ENCODE results near the gene COX17.
A peak's percentile ranks its signal among the peaks of the same experiment; 100 is the strongest.

Gene COX17

DNA sequence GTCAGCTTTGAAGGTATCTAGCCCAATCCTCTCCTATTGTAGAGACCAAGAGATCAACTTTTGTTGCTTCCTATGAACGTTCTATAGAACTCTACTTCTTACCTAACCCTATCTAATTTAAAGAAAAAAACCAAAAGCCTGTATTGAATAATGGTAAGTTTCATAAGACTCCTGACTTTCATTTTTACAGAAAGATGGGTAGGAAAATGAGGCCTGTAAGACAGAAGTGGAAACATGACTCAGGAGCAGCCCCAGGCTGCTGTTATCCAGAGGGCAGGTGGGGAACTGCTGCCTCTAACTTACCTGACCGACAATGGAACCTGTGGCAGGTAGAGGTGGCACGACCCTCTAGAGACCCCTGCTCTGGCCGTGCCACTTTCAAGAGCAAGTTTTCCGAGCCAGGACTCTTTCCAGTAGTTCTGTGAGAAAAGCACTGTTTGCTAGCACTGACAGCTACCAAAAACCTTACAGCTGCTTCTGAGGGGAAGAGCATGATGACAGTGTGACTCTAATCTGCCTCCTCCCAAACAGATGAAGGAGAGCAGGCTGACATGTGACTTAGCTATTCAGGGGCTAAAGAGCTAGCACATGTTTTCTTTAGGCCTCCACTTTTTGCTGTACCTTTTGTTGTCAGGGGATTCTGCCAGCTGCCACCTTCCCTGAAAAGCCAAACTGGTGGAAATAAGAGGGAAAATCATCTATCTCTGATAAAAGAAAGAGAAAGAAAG, 34.3 kb downstream of the COX17 start:
- no peak for DNase-seq

DNA sequence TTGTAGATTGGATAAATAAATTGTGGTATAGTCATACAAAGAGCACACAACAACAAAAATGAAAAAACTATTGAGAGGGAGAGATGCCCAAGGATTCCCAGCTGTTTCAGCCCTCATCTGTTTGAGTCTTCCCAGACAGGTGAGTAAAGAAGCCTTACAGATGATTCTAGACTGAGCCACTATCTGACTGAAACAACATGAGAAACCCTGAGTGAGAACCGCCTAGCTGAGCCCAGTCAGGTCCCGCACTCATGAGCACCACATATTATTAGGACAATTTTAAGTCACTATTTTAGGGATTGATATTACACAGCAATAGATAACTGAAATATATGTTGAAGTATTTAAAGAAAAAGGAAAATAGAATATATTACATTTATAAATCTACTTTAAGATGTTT, 35.8 kb downstream of the COX17 start:
- no peak for DNase-seq

DNA sequence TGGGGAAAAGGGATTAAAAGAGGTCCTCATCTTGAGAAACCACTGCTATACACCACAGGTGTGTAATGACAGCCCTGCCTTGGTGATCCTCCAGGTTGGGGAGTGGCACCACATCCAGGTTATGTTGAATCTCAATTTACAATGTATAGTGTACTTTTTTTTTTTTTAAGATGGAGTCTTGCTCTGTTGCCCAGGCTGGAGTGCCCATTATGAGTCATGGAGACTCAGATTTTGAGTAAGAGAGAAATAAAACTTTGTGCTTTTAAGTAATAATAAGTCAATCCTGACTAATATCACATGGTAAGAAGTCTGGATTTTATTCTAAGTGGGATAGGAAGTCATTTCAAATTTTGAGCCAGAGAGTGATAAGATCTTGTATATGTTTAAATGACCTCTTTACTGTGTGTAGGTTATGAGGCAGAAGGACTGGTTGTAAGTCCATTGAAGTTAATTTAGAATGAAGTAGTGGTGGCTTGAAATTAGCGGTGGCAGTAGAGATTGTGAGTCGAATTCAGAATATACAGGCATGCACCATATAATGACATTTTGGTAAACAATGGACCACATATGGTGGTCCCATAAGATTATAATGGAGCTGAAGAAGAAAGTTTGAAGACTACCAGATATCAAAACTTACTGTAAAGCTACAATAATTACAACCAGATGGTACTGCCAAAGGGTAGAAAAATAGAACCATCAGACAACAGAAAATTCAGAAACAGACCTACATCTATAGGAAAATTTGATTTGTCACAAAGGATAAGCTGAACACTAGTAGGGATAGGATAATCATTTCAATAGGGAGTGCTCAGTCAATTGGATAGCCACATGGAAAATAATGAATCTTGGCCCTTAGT, 37.5 kb downstream of the COX17 start:
- peak; percentile 30 for DNase-seq

DNA sequence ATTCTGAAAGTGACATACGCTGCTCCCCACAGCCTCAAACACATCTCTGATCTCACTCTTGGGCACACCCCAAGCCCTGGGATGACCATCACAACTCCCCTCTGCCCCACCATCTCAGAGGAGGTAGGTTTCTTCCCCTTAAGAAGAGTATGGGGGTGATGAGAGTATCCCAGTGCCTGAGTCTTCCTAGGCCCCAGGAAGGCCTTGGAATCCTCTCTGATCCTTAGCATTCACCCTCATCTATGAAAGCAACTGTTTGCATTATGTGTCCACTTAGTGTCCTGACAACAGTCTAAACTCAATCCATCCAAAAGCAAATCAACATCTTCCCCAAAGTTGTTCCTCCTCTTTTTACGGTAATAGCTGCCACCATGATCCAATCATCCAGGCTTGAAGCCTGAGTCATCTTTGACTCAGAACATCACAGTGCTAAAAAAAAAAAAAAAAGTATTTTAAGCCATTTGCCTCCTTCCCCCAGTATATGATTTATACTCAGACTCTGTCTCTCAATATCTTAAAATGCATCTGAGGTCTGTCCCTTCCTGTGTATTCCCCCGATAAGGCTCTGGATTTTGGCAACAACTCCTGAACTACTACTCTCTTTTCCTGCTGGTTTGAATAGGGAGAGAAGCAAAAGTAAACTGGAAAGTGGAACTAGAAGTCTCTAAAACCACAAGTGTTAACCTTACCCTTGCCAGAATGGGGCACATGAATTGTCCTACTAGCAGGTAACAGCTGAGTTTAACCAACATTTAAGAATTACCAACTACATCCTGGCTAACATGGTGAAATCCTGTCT, 39.3 kb downstream of the COX17 start:
- DNase-seq, result peak; percentile 25

DNA sequence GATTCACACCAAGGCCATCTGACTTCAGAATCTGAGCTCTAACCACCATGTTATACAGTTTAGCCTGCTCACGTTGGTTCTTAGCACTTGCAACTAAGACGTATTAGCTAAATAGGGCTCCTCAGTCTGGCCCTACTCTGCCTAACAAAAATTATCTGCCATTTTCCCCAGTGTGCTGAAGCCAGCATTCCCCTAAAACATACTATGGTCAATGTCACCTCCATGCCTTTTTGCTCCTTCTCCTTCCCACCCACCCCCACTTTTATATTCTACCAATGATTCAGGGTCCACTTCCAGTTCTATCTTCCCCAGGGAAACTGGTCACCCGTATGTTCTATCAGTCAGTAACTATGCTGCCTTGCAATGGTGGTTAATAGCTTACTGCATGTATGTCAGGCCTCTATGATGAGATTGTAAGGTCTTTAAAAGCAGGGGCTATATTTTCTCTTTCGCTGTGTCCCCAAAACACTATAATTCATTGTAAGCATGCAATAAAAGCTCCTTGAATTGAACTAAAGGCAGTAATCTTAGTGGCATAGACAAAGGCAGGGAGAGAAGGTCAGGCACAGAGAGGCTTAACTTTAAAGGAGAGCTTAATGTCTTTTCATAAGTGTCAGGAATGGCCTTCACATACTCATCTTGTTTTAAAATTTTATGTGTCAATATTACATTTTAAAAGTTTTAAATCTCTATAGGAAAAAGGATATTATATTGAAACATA, 40.2 kb downstream of the COX17 start:
- DNase-seq, result no peak

DNA sequence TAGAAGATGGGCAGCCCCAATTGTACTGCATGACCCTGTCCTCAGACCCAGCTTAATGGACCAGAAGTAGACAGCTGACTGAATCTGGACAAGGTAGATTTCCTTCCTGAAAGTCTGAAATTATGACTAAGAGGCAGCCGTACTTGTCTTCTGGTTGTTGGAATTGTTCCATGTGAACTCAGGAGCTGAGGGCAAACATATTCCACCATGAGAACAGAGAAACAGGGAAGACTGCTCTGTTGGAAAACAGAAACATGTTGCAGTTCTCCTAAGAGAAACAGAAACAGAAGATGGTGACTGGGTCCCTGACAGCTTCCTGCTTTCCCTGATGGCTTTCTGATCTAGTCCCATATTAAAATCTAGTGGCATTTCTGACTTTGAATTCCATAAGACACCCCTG, 41.0 kb downstream of the COX17 start:
- no peak for DNase-seq

DNA sequence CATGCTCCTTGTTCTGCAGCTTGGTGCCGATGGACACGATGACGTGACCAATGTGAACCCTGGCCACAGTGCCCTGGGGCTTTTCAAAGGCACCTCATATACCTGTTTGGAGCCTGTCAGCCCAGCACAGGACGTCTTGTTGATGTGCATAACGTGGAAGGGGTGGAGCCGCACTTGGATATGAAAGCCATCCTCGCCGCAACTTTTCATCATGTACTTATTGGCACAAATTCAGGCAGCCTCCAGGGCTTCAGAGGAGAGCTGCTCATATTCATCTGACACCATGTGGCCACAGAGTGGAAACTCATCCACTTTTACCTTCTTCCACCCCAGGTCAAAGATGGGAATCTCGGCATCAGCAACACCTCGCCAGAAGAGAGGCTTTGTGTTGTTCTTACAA, 41.5 kb downstream of the COX17 start:
- DNase-seq, result no peak

DNA sequence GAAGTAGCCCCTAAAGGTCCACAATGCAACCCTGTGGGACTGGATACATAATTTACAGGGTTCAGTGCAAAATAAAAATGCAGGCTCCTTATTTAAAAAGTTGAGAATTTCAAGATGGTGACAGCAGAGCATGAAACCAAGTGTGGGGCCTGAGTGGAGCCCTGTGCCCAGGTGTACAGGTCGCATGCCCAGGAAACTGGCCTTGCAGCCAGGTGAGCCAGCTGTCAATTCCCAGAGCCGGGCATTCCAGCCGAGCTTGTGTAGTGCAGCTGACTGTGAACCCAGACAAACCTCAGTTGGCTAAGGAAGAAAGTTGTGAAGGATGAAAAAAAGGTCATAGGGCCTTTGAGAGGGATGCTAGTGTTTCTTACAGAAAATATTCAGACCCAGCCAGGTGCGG, 44.4 kb downstream of the COX17 start:
- no peak for DNase-seq

DNA sequence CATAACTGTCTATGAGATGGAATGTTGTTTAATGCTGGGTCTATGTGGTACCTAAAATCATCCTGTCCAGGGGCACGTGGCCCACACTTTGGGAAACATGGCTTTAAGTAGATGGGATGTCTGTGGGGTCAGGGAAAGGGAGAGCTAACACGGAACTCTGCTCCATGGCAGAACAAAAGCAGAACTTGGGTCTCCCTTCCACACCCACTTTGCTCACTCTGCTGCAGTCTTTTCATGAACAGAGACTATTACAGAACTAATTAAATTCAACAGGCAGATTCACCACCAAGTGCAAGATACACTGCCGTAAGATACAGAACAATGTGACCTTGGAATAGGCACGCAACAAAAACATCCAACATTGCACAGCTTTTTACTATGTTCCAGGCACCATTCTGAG, 45.0 kb downstream of the COX17 start:
- no peak for DNase-seq

DNA sequence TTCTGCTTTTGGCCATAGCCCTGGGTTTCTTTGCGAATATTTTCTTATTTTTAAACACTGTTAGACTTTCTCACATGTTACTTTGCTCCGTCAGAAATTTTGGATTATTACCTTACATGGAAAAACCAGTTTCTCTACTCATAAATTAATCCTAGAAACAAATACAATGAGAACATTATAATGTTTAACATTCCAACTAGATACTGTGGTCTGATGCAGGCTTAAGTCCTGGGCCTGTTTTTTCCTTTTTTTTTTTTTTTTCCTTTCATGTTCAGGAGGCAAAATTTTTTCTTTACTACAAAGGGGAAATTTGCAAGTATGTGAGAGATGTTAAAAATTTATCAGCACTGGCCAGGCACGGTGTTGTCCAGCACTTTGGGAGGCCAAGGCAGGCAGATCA, 45.7 kb downstream of the COX17 start:
- DNase-seq, result no peak

DNA sequence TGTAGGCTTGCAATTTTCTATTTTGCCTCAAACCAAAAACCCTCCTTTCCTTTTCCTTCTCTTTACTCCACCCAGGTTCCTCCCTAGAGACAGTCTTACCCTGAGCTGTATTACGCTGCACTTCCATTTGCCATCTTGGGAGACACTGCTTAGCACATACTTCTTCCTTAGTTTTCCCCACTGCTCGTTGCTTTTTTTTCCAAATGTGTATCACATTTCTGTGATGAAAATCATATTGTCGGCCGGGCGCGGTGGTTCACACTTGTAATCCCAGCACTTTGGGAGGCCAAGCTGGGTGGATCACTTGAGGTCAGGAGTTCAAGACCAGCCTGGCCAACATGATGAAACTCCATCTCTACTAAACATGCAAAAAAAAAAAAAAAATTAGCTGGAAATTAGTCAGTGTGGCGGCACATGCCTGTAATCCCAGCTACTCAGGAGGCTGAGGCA, 46.3 kb downstream of the COX17 start:
- DNase-seq, result no peak

DNA sequence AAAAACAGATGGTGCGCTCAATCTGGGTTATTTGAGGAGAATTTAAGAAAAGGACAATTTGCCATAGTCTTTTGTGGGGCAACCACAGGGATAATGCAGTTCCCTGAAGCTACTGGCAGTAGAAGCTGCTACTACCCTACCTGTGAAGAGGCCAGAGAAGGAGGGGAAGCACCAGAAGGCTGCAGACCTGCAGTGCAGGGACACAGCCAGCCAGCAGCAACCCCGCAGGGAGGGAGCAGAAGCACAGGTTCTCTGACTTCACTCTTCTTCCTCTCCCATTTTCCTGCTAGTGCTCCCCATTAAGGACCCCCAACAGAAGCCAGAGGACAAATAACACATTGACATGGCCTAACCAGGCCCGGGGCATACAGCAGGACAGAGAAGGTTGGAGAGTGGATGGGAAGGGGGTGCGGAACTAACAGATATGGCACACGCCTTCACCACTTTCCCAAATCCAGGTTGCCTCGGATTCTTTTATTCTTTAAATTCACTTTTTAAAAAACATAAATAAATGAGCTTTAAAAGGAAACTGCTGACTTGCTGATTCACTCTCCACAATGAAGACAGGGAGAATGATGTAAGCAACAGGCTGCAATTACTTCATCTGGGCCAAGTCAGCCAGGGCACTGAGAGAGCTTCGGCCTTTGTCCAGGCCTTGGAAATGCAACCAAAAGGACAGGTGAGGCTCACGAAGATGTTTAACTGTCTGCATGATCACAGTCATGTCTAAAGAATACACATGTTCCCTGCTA, 46.9 kb downstream of the COX17 start:
- no peak for DNase-seq

DNA sequence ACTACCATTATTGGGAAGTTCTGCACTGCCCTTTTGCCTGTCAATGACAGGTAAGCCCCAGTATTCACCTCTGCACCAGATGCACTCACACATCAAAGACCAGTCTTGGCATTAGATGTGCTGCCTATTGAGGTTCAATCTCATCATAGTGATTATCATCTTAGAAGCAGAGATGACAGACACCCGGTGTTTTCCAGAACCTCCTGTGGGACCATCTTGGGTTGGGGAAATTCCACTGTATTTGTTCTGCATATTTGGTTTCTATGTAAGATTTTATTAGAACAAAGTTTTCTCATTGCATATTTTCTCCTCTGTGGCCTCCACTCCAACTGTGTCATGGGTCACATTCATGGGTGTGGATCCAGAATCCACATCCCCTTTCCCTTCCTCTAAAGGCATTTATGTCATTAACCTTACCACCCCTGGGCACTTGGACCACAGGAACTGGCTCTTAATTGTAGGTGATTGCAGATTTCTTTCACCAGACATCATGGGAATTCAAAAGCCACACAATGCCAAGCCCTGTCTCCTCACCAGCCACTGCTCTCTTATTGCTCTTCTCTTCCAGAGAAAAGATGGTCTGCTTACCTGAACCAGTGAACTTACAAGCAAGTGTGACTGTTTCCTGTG, 48.3 kb downstream of the COX17 start:
- no peak for DNase-seq

DNA sequence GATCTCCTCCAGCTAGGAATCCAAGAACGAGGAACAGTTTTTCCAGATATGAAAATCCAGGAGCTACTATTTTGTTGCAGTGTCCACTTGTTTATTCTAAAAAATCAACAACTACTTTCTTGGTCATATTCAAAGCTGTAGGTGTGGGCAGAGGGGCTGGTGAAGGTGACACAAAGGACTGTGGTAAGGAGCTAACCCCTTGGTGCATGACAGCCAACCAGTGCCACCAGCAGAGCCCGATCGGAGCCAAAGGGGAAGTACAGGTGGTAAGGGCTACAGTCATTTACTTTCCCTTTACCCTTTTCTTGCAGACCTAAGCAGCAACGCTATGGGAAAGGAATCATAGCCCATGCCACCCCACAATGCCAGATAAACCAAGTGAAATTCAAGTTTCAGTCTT, 48.8 kb downstream of the COX17 start:
- DNase-seq, result peak; percentile 65

DNA sequence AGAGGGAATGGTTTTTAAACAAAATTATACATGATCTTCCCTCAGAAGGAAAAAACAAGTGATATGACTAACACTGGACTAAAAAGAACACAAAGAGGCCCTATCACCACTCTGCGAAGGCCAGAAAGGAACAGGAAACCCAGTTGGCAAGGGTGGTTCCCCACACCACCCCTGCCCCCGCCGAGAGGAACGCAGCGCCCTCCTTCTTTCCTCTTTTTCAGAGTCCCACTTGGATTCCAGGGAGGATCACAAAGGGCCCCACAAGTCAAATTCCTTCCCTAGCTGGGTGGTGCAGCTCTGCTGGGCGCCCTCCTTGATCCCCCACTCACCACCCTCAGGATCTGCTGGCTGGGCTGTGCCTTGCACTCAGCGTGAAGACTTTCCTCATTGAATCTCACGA, 49.7 kb downstream of the COX17 start:
- DNase-seq, result no peak

DNA sequence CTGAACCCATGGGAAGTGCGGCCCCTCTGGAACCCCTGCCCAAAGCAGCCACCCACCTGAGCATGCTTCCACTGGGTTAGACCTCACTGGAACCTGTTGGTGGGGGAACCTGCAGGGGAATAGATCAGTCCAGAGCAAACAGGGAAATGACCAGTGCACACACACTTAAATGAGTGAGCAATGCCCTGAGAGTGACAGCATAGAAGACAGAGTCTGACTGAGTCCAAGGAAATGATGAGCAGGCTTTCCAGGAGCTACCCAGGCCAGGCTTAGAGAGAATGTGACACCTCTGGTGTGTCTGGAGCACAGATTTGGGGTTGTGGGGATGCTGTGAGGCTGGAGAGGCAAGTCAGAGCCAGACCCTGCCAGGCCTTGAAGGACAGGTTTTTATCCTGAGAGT, 51.0 kb downstream of the COX17 start:
- no peak for DNase-seq

DNA sequence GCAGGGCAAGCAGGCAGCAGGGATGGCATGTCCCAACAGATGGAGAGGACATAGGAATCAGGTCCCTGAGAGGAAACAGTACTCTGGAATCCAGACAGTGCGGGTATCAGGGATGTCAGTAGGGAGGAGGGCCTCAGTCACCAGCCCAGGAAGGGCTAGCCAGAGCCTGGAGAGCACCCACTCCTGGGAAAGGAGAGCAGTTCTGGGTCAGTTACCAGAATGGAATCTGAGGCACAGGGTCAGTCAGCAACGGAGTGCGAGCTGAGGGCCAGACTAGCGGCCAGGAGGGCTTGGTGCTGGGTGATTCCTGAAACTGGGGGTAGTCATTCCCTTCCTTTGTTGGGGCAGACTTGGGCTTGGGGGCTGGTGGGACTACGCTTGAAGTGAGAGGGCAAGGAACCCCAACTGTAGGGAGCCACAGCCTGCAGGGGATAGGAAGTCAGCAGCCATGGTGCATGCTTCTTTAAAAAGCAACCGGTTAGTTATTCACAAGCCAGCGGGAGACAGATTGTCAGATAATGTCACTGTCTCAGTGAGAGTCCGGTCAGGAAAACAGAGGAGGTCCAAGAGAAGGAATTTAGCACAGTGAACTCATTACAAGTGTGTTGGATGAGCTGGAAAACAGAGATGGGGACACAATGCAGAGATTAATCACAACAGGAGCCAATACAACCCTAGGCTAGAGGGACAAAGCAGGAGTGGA, 51.6 kb downstream of the COX17 start:
- DNase-seq, result no peak

DNA sequence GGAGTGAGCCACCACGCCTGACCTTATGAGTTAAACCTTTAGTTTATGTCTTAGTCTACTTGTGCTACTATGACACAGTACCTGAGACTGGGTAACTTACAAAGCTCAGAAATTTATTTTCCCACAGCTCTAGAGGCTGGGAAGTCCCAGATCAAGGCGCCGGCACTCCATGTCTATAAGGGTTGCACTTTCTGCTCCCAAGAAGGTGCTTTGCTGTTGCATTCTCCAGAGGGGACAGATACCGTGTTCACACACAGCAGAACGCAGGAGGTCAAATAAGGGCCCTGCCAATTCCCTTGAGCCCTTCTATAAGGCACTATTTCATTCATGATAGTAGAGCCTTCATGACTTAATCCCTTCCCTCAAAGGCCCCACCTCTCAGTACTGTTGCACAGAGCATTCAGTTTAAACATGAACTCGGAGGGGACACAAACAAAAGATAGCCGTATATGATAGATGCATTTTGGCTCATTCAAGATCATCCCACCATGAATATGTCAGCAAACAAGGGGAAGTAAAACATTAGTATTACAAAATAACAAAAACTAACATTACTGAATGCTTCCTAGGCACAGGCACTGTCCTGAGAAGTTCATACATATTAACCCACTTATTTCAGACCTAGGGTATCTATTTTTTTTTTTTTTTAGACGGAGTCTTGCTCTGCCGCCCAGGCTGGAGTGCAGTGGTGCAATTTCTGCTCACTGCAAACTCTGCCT, 53.0 kb downstream of the COX17 start:
- DNase-seq, result no peak

DNA sequence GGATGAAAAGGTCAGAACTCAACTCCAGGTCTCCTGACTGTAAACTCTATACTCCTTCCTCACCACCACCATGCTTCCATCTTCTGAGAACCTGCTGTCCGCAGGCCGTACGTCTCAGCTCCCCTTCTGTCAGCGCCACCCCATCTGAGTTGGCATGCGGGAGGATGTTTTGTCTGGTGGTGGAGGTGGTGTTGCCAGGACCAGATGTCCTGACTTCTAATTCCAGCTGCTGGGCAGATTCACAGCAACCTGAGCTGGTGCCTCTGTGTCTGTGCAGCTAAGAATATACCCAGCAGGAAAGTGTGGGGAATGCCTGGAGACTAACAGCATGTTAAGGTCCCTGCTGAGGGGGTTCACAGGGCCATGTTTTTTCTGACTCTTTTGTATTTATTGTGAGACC, 56.3 kb downstream of the COX17 start:
- no peak for DNase-seq

Data from RPMI8226 (cell line).